MCF 10A (cell line): ENCODE measurements around the gene CSF1R. TPM values are rescaled to one million over a fixed set of nuclear protein-coding genes. Genes with fewer than 3 reads are reported as not detected.

Experiments used
- BruUV-seq: library from RNA; stranded (reverse); fragments of 400-500 nt; replicated peaks from 2 replicates; lab custom pipeline; 2021; lab: Mats Ljungman, UMichigan
- CTCF ChIA-PET: fragments of 300-600 bp; sonication (Branson Sonifier 250); formaldehyde crosslinking; extraction: SDS; loops from one replicate; lab custom pipeline; 2021; ENCODE audit warnings: antibody characterized with exemption, inconsistent platforms; lab: Yijun Ruan, JAX
- POLR2A ChIA-PET: fragments of 300-600, 350-650 bp; sonication (Branson Sonifier 250); formaldehyde crosslinking; extraction: SDS; loops from one replicate; lab custom pipeline; 2020; ENCODE audit warnings: antibody characterized with exemption, inconsistent platforms; lab: Yijun Ruan, JAX
- DNase-seq: peaks from one replicate; pipeline ENCODE4 v3.0.0-alpha.2; 2018; ENCODE audit not compliant: unreplicated experiment
- H3K27ac Mint-ChIP-seq: one replicate; pipeline ENCODE4 v1.8.0; 2022; ENCODE audit warnings: mild to moderate bottlenecking, low read depth, mixed read lengths; ENCODE audit not compliant: unreplicated experiment
- H3K27me3 Mint-ChIP-seq: one replicate; pipeline ENCODE4 v1.8.0; 2022; ENCODE audit warnings: mixed read lengths; ENCODE audit not compliant: insufficient read depth, unreplicated experiment
- H3K36me3 Mint-ChIP-seq: one replicate; pipeline ENCODE4 v1.8.0; 2022; ENCODE audit warnings: mild to moderate bottlenecking, moderate library complexity, mixed read lengths; ENCODE audit not compliant: insufficient read depth, unreplicated experiment
- H3K4me1 Mint-ChIP-seq: one replicate; pipeline ENCODE4 v1.8.0; 2022; ENCODE audit warnings: mixed read lengths; ENCODE audit not compliant: insufficient read depth, unreplicated experiment
- H3K4me3 Mint-ChIP-seq: one replicate; pipeline ENCODE4 v1.8.0; 2022; ENCODE audit warnings: mild to moderate bottlenecking, moderate library complexity, mixed read lengths; ENCODE audit not compliant: unreplicated experiment
- H3K9me3 Mint-ChIP-seq: one replicate; pipeline ENCODE4 v1.8.0; 2022; ENCODE audit warnings: mixed read lengths; ENCODE audit not compliant: unreplicated experiment
- CTCF ChIP-seq: fragments of 200-600 bp; IDR thresholded peaks from one replicate; pipeline ENCODE4 v1.8.0; 2022; ENCODE audit warnings: antibody characterized with exemption, mild to moderate bottlenecking; ENCODE audit not compliant: unreplicated experiment
- intact Hi-C: fragments of 100-400 bp; cut with micrococcal nuclease; formaldehyde crosslinking; loops from 2 replicates; pipeline ENCODE4 v1.14.1; 2022
- total RNA-seq: library from RNA; stranded (reverse); gene quantifications from 2 replicates; pipeline ENCODE4 v1.2.3, GENCODE V29; 2022

The CSF1R gene
- total RNA-seq, 1 experiment from 2014 or later, result 1.6 TPM

- no peak for DNase-seq
- intact Hi-C loops, result no loop called here
- peaks cover 14% of the 10 kb centered on the region for H3K4me1 Mint-ChIP-seq
- H3K36me3 Mint-ChIP-seq, result peaks cover 100% of the 10 kb centered on the region
- ChIA-PET POLR2A (interaction anchor here (1.2 kb wide), 1 partner anchor 7 kb away, joined by 3 read pairs; no protein-coding TSS in a partner anchor), CTCF (interaction anchor here (0.5 to 1.5 kb wide), 4 partner anchors 13 to 75 kb away, joined by 3 read pairs; no protein-coding TSS in a partner anchor)
- H3K27me3 Mint-ChIP-seq, result no peaks in the 10 kb centered on the region
- peak overlapping the region; percentile 59 for H3K27ac Mint-ChIP-seq
- no peak for TF ChIP-seq CTCF
- no peaks in the 10 kb centered on the region for H3K9me3 Mint-ChIP-seq
- BruUV-seq, result no TSS peak
- H3K4me3 Mint-ChIP-seq, result no peak overlapping the region
These were observed 42.6 kb downstream of the CSF1R start for GRCh38 chr5:150043657-150044328.

- peaks cover 95% of the 10 kb centered on the region for H3K36me3 Mint-ChIP-seq
- H3K4me1 Mint-ChIP-seq, result peaks cover 17% of the 10 kb centered on the region
- CTCF ChIA-PET, result interaction anchor here (1.2 kb wide), 1 partner anchor 69 kb away, joined by 3 read pairs; no protein-coding TSS in a partner anchor
These were observed 43.9 kb downstream of the CSF1R start for GRCh38 chr5:150042459-150042858.

GRCh38 chr5:150038547-150038946, 47.8 kb downstream of the CSF1R start:
- no peak overlapping the region for H3K27ac Mint-ChIP-seq
- intact Hi-C loops, result loop anchor here (5.0 kb wide), 1 partner anchor 74 kb away; no protein-coding TSS in a partner anchor
- H3K36me3 Mint-ChIP-seq, result peaks cover 84% of the 10 kb centered on the region
- ChIA-PET CTCF (interaction anchor here (0.7 to 1.1 kb wide), 3 partner anchors 14 to 183 kb away, joined by 3 read pairs; no protein-coding TSS in a partner anchor), POLR2A (interaction anchor here (1.3 to 2.3 kb wide), 2 partner anchors 9 to 17 kb away, joined by 3 to 9 read pairs; no protein-coding TSS in a partner anchor)
- no peak for DNase-seq
- H3K4me1 Mint-ChIP-seq, result peaks cover 30% of the 10 kb centered on the region
- no peaks in the 10 kb centered on the region for H3K27me3 Mint-ChIP-seq
- TF ChIP-seq CTCF, result no peak
- H3K4me3 Mint-ChIP-seq, result no peak overlapping the region
- no TSS peak for BruUV-seq
- H3K9me3 Mint-ChIP-seq, result no peaks in the 10 kb centered on the region

More at GRCh38 chr5:150042459-150042858, 43.9 kb downstream of the CSF1R start:
- TF ChIP-seq CTCF, result no peak
- no peaks in the 10 kb centered on the region for H3K9me3 Mint-ChIP-seq
- peak overlapping the region; percentile 46 for H3K27ac Mint-ChIP-seq
- no TSS peak for BruUV-seq
- intact Hi-C loops, result no loop called here
- POLR2A ChIA-PET, result interaction anchor here (1.2 to 1.6 kb wide), 2 partner anchors 15 to 307 kb away, joined by 3 to 6 read pairs; no protein-coding TSS in a partner anchor
- DNase-seq, result no peak
- H3K27me3 Mint-ChIP-seq, result no peaks in the 10 kb centered on the region
- no peak overlapping the region for H3K4me3 Mint-ChIP-seq

- POLR2A ChIA-PET, result interaction anchor here (0.6 to 4.7 kb wide), 12 partner anchors 8 to 1775 kb away, joined by 3 to 66 read pairs (median 4); partner anchors contain the start of genes HMGXB3, RPS14 and TIGD6
- intact Hi-C loops, result loop anchor here (1.0 to 5.0 kb wide), 4 partner anchors 14 to 86 kb away; no protein-coding TSS in a partner anchor
- Mint-ChIP-seq H3K4me1 (peaks cover 31% of the 10 kb centered on the region), H3K9me3 (no peaks in the 10 kb centered on the region), H3K36me3 (peaks cover 82% of the 10 kb centered on the region), H3K27ac (peak overlapping the region; percentile 36), H3K27me3 (no peaks in the 10 kb centered on the region), H3K4me3 (peak overlapping the region; percentile 9)
- no TSS peak for BruUV-seq
- CTCF ChIA-PET, result interaction anchor here (0.5 to 2.0 kb wide), 9 partner anchors 9 to 169 kb away, joined by 3 to 14 read pairs (median 5); partner anchors contain the start of genes HMGXB3 and TIGD6
- peak; percentile 95 for DNase-seq
- TF ChIP-seq CTCF, result no peak
These were observed 49.8 kb downstream of the CSF1R start for GRCh38 chr5:150036513-150036912.
